LHCN-M2 (cell line): Measurements from ENCODE around the gene TMCC1. TPM values are rescaled to one million over a fixed set of nuclear protein-coding genes. Genes with fewer than 3 reads are reported as not detected.
A peak's percentile ranks its signal among the peaks of the same experiment; 100 is the strongest.
"Not testable (repeated sequence)": the region's sequence is repeated elsewhere in the genome, so short reads cannot be mapped to it uniquely, and the experiment has no call there.

Source experiments
- DNase-seq: peaks from one replicate; pipeline ENCODE4 v3.0.0-alpha.2; 2012; ENCODE audit warnings: low read depth
- polyA plus RNA-seq: library from polyadenylated mRNA; unstranded; fragments of >200 nt; gene quantifications from one replicate; pipeline ENCODE4 v1.2.1, GENCODE V29; 2012; ENCODE audit warnings: missing spikeins
- total RNA-seq: library from RNA; depleted of rRNA; stranded (reverse); fragments of >200 nt; gene quantifications from 2 replicates; pipeline ENCODE4 v1.2.3, GENCODE V29; 2014; rRNA removed

TMCC1 gene
- 6.3 and 12.0 TPM in 2 replicates for total RNA-seq
- polyA plus RNA-seq = 7.9 TPM

- DNase-seq = peak; percentile 79
These were observed at the start of gene TMCC1 for GRCh38 chr3:129893581-129894070. TSS of gene TMCC1 (minus strand) at chr3:129893711.

- no peak for DNase-seq
These were observed 49.5 kb upstream of the TMCC1 start for GRCh38 chr3:129943020-129943419.

GRCh38 chr3:129942296-129942695, 48.8 kb upstream of the TMCC1 start:
- peak; percentile 52 for DNase-seq

GRCh38 chr3:129940086-129940485, 46.6 kb upstream of the TMCC1 start:
- peak; percentile 10 for DNase-seq

- no peak for DNase-seq
These were observed 44.8 kb upstream of the TMCC1 start for GRCh38 chr3:129938140-129938930.

- no peak for DNase-seq
These were observed 44.2 kb upstream of the TMCC1 start for GRCh38 chr3:129937717-129938116.

GRCh38 chr3:129936757-129937156, 43.2 kb upstream of the TMCC1 start:
- DNase-seq = peak; percentile 76

GRCh38 chr3:129934234-129935123, 41.0 kb upstream of the TMCC1 start:
- DNase-seq = peak; percentile 10

- DNase-seq = no peak
These were observed 40.0 kb upstream of the TMCC1 start for GRCh38 chr3:129933471-129933870.

GRCh38 chr3:129929383-129929782, 35.9 kb upstream of the TMCC1 start:
- no peak for DNase-seq

- DNase-seq = peak; percentile 68
These were observed 33.6 kb upstream of the TMCC1 start for GRCh38 chr3:129927072-129927471.

- no peak for DNase-seq
These were observed 26.3 kb upstream of the TMCC1 start for GRCh38 chr3:129919806-129920205.

- no peak for DNase-seq
These were observed 25.8 kb upstream of the TMCC1 start for GRCh38 chr3:129919357-129919756.

GRCh38 chr3:129918461-129918860, 24.9 kb upstream of the TMCC1 start:
- no peak for DNase-seq

GRCh38 chr3:129917423-129918007, 24.0 kb upstream of the TMCC1 start:
- DNase-seq = no peak

- no peak for DNase-seq
These were observed 20.1 kb upstream of the TMCC1 start for GRCh38 chr3:129913618-129914017.

- no peak for DNase-seq
These were observed 17.9 kb upstream of the TMCC1 start for GRCh38 chr3:129911261-129911861.

GRCh38 chr3:129909235-129909634, 15.7 kb upstream of the TMCC1 start:
- DNase-seq = not testable (repeated sequence)

- DNase-seq = no peak
These were observed 14.9 kb upstream of the TMCC1 start for GRCh38 chr3:129908417-129908816.

GRCh38 chr3:129901272-129901671, 7.8 kb upstream of the TMCC1 start:
- not testable (repeated sequence) for DNase-seq

- DNase-seq = no peak
These were observed 3.5 kb upstream of the TMCC1 start for GRCh38 chr3:129897026-129897425.
